GM19397 (cell line): ENCODE results near the gene BEND3.
"Not testable (repeated sequence)": the region's sequence is repeated elsewhere in the genome, so short reads cannot be mapped to it uniquely, and the experiment has no call there.

Experiments used
- ATAC-seq: cut with Tn5 transposase; IDR thresholded peaks from one replicate; pipeline ENCODE4 v1.9.1; 2021; ENCODE audit warnings: mild to moderate bottlenecking, moderate library complexity; ENCODE audit not compliant: unreplicated experiment

The BEND3 gene

DNA sequence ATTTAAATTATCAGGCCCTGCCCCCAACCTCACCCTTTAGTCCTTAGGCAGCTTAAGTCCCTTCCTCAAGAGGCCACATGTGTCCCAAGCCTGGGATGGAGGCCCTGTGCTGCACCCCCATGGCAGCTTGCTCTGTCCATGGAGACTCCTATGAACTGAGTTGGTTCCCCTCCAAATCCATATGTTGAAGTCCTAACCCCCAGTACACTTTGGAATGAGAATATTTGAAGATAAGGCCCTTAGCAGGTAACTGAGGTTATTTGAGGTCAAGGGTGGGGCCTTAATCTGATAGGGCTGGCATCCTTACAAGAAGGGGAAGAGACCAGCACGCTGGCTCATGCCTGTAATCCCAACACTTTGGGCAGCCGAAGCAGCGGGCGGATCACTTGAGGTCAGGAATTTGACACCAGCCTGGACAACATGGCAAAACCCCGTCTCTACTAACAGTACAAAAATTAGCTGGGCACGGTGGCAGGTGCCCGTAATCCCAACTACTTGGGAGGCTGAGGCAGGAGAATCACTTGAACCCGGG is 6.7 kb upstream of the BEND3 start:
- no peak for ATAC-seq

DNA sequence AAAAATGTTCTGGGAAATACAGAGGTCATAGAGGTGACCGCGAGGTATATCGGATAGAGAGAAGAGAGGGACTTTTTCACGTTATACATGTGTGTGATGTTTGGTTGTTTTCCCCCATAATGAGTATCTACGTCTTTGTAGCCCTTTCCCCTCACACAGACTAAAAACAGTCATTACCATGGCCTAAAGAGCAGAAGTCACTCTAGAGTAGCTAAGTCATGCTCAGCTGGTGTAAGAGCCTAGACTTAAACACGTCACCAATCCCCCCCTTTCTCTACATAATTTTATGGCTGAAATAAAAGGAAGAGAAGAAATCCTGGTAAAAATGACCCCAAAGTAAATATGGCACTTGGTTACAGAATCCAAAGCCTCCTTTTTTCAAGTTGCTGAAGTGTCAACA is 6.0 kb upstream of the BEND3 start:
- no peak for ATAC-seq

DNA sequence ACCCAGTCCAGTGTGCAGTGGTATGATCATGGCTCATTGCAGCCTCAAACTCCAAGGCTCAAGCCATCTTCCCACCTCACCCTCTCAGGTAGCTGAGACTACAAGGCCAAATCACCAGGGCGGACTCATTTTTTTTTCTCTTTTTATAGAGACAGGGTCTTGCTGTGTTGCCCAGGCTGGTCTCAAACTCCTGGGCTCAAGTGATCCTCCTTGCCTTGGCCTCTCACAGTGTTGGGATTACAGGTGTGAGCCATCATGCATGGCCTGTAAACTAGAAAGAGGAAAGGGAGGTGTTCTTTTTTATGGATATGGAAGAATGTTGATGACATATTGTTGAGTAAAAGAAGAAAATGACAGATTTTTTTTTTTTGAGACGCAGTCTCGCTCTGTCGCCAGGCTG is 5.1 kb upstream of the BEND3 start:
- ATAC-seq, result no peak

DNA sequence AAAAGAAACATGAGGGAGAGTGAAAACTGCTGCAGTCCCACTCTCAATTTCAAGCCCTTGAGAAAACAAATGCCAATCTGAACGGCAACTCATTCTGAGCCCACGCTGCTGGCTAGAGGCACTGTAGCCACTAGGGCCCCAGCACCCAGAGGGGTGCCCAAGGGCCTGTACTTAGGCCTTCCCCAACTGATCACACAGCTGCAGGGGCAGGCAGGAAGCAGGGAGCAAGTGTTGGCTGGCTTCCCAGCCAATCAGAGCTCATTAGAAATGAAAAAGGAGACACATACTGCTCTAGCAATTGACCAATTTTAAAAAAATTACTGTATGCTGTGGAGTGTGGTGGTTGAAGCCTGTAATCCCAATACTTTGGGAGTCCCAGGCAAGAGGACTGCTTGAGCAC is 3.7 kb upstream of the BEND3 start:
- no peak for ATAC-seq

DNA sequence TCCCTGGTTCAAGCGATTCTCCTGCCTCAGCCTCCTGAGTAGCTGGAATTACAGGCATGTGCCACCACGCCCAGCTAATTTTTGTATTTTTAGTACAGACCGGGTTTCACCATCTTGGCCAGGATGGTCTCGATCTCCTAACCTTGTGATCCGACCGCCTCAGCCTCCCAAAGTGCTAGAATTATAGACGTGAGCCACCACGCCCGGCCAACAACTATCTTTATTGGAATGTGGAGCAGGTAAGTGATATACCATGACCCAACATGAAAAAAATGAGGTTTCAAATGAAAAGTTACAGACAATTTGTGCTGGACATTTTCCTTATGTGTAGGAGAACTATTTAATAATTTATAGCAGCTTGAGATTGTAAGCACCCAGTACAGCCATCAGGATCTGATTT is 3.2 kb upstream of the BEND3 start:
- ATAC-seq, result not testable (repeated sequence)

DNA sequence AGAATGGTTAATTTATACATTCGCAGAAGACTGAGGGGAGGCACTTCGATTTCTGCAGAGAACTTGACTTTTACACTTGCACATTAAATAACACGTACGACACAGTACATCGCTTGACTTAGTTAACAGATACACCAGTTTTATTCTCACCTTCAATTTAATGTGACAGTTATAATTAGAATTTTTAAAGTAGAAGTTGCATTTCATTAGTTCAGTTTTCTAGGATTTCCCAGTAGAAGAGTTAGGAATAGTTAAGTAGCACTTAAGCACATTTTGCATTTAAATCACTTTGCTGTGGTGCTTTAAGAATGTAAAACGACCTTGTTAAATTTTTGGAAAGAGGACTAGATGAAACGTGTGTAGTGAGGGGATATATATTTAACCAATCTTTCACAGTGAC is 1.6 kb upstream of the BEND3 start:
- ATAC-seq, result no peak

DNA sequence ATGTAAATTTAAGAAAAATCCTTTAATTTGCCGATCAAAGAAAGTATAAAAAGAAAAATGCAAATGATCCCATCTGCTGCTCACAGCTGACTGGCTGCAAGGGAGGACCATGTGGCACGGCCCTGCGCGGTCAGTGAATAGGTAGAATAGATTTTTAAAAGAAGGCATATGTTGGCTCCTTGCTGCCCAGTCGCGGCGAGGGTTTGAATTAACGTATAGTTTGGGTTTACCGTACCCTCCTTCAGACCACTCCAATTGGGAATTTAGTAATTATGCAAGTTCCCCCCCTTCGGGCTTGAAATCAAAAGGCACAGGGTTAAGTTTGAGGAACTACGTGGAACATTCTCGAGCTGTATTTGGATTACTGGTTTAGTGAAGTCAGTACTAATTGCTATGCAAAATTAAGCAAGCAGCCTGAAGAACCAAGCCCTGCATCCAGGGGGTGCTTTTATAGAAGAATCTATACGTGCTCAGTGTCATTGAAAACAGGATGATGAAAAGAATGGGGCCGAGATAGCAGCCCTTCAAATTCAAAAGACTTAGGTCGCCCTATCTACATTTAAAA is 1.1 kb upstream of the BEND3 start:
- ATAC-seq, result no peak

DNA sequence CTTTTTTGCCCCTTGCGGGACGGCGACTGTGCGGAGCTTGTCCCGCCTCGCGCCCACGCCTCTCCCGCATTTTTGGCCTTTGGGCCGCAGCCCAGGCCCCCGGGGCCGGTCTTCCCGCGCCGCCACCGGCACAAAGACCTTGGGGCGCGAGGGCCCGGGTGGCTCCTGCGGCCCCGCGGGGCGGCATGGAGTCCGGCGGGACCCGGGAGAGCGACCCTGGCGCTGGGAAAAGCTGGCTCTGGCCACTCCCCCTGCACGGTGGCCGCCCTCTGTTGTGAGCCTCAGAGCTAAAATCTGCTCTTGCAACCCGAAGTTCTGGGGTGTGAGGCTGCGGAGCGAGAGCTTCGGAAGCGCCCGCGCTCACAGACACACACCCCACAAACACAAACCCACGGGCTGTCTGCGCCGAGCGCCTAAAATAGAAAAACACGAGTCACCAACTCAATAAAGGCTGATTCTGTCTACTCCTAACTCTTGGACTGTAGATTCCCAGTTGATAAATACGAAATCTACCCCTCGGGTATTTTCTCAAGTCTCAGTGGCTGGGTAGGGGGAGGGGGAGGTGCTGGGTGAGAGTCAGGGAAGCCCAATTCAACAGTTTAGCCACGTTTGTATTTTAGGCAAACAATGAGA is 496 bp upstream of the BEND3 start:
- peak; percentile 13 for ATAC-seq

DNA sequence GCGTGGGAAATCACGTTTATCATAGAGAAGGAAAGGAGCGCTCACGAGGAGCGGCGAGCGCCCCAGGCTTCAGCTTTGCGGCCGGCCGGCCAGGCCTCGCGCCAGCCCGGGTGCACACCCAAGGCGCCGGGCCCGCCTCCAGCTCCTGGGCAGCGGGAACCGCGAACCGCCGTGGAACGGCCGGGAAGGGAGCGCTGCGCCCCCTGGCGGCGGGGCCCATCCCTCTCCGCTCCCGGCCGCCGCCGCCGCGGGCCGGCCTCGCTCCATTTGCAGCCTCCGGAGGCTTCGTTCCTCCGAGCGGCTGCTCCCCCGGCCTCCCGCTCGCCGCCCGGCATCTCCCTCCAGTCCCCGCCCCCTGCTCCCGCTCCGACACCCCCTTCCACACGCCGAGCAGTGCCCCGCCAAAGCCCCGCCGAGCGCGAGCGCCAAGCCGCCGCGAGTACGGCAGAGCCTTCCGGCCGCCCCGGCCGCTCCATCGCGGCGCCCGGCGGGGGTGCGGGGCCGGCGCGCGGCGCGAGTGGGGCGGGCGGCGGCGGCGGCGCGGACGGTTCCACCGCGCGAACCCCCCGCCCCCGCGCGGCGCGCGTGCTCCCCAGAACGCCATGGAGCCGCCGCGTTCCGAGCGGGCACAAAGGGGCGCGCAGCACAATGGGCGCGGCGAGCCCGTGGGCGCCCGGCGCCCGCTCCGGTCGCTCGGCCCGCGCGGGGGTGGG is 946 bp downstream of the BEND3 start:
- peak; percentile 66 for ATAC-seq

DNA sequence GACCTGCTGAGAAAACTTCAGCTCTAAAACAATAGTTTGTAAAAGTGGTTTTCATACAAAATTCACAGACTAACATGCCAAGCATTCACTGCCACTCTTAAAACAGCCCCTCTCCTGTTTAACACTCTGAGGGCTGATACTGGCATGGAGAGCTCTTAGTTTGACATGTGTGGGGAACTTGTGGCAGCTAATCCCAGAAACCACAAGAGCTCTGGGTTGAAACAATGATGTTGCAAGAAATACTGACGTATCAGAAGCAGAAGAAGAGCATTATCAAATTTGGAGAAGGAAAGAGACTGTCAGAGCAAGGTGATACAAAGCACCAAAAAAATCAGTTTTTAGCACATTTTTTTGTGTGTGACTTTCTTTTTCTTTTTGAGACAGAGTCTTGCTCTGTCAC is 5.1 kb downstream of the BEND3 start:
- ATAC-seq, result no peak

DNA sequence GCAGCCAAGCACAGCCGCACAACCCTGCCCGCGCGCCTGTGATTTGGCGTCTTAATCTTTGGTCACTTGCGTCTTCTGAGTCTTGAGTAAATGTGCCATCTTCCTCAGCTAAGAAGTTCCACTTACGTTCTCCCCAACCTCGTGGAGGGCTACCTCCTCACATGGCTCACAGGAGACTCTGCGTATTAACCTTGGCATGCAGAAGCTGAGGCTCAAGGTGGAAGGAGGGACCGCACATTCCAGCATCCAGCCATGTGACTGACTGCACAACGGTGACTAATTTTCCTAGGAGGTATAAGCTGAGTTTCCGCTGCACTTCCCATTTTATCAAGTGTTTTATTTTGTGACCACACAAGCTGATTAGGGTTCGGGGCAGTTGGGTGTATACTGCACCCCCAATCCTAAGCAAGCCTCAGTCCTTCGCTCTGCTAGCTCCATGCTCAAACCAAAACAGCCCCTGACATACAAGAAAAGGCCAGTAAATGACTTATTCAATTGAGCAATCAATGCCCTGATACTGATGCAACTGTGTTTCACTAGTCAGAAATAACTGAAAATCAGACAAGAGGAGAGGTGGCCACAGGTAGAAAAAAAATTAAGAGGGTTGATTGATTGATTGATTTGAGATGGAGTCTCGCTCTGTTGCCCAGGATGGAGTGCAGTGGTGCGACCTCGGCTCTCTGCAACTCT is 7.0 kb downstream of the BEND3 start:
- no peak for ATAC-seq

DNA sequence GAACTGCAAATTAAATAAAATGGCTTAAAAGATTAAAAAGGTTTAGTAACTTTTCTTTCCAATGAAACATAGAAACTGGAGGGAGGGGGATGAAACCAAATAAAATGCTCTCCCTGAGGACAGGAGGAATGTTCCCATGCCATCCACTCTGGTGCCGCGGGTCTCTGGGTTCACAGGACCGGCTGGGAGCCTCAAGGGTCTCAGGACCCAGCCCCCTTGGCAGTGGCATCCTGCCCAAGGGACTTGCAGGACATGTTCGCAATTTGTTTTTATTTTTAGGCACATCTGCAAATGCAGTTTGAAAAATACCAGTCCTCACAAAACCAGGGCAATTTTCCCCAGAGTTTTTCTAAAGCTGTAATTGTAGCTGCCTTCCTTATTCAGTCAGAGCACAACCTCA is 7.5 kb downstream of the BEND3 start:
- ATAC-seq, result no peak

DNA sequence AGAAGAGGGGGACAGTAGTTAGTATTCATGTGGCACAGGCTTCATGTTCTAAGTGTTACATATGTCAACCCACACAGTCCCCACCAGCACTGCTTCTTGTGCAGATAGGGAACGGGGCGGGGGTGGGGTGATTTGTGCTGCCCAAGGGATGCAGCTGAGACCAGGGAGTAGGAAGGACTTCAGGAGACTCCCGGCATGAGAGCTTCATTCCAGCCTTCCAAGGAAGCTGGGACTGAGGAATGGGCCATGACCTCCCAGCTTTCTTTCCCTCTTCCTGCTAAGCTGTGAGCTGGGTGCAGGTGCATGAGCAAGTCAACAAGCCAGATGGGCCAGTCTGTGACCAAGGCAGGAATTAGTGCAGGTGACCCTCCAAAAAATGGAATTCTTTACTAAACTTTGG is 9.2 kb downstream of the BEND3 start:
- no peak for ATAC-seq

DNA sequence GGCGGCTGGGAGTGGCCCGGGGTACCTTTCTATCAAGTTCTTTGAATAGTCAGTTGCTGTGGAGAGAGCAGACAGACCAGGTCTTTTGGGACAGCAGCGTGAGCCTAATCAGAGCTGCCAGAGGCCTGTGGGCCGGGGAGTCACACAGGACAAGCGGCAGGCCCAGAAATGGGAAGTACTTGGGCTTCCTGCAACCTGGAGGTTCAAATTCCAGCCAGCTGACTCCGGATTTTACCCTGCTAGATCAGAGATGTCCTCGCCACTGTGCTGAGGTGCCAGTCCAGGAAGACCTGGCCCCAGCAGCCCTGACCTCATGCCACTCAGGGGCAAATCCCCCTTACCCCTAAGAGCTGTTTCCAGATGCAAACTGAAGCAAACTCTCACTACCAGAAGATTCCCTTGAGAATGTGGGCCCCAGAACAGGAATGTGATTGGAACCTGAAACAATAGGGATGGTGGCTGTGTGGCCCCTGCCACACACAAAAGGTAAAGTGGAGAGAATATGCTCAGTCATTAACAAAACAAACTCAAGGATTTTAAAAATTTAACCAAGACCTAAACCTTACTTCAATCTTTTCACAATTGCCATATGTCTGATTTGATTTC is 9.7 kb downstream of the BEND3 start:
- ATAC-seq, result no peak

DNA sequence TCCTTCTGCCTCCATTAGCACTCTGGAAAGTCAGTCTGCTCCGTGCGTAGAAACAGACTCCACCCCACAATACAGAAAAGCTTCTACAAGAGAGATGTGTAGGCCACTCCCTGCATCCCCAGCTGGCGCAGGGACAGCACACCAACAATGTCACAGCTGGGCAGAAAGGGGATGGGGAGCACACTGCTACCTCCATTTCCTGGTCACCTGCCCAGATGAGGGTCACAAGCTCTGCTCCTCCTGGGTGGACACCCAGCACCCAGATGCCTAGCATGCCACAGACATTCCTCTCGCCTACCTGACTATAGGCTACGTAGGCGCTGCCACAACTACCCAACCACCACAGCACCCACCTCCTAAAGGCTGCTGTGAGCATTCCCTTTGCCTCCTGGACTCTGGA is 12.2 kb downstream of the BEND3 start:
- ATAC-seq, result no peak

DNA sequence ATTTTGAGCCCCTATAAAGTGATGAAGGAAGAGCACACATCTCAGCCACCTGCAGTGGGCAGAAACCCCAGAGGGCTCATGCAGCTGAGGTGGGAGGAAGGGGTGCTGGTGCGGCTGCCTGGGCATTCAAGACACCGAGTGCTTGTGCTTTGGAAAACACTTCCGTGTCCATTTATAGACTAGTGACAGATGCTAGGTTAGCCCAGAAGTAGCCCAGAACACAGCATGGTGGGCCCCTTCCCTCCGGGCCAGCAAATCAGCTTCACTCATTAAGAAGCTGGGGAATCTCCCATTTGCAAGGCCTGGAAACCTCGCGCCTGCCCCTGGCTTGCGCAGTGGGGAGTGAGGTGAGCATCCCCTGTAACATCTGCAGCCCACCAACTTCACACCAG is 12.9 kb downstream of the BEND3 start:
- ATAC-seq, result no peak

DNA sequence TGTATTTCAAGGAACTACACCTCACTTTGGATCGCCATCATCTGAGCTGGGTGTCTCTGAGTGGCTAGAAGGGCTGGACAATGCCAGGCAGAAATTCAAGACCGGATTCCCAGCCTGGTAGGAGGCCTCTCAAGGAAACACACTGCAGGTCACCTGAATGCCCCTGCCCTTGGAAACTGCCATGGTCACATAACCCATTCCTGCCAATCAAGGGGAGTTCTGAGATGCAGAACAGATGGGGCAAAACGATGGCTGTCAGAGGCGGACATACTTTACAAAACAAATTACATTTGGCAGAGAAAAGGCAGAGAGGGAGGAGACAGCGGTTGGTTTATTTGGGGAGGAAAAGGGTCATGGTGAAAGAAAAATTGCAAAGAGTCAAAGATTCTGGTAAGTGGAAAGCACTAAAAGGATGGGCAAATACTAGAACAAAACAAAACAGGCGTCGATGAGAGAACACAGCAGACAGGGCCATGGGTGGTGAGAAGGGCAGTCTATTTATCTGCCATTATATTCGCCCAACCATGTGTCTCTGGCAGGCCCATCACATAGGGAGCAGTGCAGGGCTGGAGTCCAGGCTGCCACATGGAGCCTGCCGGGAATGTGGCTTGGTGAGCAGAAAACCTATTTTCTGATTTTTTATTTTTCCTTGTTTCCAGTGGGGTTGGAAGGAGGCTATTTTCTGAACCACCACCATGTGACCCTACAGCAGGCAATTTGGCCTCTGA is 13.5 kb downstream of the BEND3 start:
- no peak for ATAC-seq

DNA sequence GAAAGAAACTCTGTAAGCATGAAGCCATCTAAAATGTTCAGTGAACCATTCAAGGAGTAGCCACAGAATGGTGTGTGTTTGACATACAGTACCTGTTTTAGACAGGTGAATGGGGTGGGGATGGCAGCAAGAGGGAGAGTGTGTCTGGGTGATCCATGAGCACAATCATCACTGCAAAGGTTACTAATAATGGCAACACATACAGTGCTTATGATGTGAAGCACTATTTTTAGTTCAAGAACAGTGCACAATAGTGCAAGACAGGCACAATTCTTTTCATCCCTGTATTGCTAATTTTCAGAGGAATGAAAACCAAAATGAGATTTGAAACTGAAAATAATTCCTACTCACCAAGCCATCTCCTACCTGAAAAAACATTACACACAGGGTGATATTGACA is 14.1 kb downstream of the BEND3 start:
- no peak for ATAC-seq

DNA sequence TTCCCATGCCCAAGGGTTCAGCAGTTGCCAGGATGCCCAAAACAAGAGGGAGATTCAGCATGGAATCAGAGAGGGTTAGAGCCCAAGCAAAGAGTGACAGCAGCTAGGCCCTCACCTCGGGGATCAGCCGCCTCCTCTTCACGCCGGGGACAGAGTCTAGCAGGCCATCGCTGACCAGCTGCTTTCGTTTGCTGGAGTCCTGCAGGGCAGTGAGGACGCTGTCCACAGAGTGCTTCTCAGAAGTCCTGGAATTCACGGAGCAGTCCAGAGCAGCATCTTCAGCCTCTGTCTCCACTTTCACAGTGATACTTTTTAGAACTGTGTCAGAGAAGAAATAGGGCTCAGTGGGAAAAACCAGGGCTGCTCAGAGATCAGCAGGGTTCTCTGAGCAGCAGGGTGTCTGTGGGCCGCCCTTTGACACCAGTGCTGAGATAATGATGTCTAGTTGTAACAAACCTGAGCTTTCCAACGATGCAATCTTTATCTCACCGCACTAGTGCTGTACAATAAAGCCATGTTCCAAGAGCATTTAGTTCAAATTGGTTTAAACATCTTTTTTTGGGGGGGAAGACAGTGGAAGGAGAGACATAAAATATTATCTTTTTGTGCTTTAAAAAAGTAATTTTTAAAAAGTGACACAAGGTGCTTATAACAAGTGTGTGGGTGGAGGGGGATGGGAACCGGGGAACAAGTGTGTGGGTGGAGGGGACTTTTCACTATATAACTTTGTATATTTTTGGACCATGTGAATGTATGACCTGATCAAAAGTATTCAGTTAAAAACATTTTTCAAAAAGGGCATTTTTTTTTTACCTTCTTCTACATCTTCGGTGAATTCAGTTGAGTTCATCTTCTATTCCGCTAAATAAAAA is 16.6 kb downstream of the BEND3 start:
- ATAC-seq, result no peak

DNA sequence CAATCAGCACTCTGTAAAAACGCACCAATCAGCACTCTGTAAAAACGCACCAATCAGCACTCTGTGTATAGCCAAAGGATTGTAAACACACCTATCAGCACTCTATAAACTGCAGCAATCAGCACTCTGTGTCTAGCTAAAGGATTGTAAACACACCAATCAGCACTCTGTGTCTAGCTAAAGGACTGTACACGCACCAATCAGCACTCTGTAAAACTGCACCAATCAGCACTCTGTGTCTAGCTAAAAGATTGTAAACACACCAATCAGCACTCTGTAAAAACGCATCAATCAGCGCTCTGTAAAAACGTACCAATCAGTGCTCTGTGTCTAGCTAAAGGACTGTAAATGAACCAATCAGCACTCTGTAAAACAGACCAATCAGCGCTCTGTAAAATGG is 30.9 kb downstream of the BEND3 start:
- ATAC-seq, result not testable (repeated sequence)
